ENCODE measurements around the gene TRIM9.

DNA sequence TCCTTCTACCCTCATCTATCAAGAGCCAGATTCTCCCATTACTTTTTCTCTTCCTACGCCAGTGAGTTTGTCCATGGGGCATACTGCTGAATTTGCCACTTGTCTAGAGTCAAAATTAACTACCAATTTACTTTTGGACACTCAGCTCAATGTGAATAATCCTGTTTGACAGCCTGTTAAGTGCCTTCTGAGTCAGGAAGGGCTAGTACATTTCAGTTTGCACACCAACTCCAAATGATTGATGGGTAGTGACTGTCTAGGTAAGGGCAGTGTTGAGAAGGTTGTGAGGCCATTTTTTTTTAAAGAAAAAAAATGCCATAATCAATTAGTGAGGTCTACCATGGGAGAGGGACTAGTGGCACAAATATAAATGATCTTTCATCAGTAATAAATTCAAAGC is 21.8 kb upstream of the TRIM9 start:
- TF ChIP-seq, protein P1, sequence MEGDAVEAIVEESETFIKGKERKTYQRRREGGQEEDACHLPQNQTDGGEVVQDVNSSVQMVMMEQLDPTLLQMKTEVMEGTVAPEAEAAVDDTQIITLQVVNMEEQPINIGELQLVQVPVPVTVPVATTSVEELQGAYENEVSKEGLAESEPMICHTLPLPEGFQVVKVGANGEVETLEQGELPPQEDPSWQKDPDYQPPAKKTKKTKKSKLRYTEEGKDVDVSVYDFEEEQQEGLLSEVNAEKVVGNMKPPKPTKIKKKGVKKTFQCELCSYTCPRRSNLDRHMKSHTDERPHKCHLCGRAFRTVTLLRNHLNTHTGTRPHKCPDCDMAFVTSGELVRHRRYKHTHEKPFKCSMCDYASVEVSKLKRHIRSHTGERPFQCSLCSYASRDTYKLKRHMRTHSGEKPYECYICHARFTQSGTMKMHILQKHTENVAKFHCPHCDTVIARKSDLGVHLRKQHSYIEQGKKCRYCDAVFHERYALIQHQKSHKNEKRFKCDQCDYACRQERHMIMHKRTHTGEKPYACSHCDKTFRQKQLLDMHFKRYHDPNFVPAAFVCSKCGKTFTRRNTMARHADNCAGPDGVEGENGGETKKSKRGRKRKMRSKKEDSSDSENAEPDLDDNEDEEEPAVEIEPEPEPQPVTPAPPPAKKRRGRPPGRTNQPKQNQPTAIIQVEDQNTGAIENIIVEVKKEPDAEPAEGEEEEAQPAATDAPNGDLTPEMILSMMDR (IDR thresholded peaks at IDR 0.05) = no peak
- TF ChIP-seq POLR2A (IDR thresholded peaks at IDR 0.05) (no peak), POLR2AphosphoS5 (IDR thresholded peaks at IDR 0.05; ENCODE audit: insufficient read depth in 1 of 2, low read depth in 1 of 2) (no peak)

All from vagina (tissue), 2 donors.